Neural crest cell (in vitro differentiated cells): ENCODE measurements around the gene ACER2. TPM values are rescaled to one million over a fixed set of nuclear protein-coding genes. Genes with fewer than 3 reads are reported as not detected.

ENCODE experiments used
- DNase-seq: peaks from one replicate; pipeline ENCODE4 v3.0.0; 2021; ENCODE audit warnings: low read depth, mixed read lengths, low spot score
- H3K27ac Mint-ChIP-seq: one replicate; pipeline ENCODE4 v1.8.0; 2021; ENCODE audit warnings: mild to moderate bottlenecking, mixed read lengths; ENCODE audit not compliant: unreplicated experiment
- H3K27me3 Mint-ChIP-seq: 2 replicates; pipeline ENCODE4 v1.8.0; 2021; ENCODE audit warnings: low read depth, mild to moderate bottlenecking, mixed read lengths
- H3K36me3 Mint-ChIP-seq: 2 replicates; pipeline ENCODE4 v1.8.0; 2021; ENCODE audit warnings: low read depth, mild to moderate bottlenecking, mixed read lengths
- H3K4me1 Mint-ChIP-seq: 2 replicates; pipeline ENCODE4 v1.8.0; 2021; ENCODE audit warnings: mixed read lengths
- H3K4me3 Mint-ChIP-seq: one replicate; pipeline ENCODE4 v1.8.0; 2021; ENCODE audit warnings: mild to moderate bottlenecking, mixed read lengths
- H3K9me3 Mint-ChIP-seq: 2 replicates; pipeline ENCODE4 v1.8.0; 2021; ENCODE audit warnings: mixed read lengths
- CTCF ChIP-seq: fragments of 200-600 bp; sonication (generic); conservative IDR thresholded peaks from 2 replicates; pipeline ENCODE4 v1.5.0; 2021; ENCODE audit warnings: antibody characterized with exemption, mild to moderate bottlenecking
- total RNA-seq: library from RNA; stranded (reverse); gene quantifications from 2 replicates; pipeline ENCODE4 v1.2.1, GENCODE V29; 2021

The ACER2 gene
- total RNA-seq, 1 donor from 2014 or later, result 5.6 TPM

- no peak overlapping the region for H3K27ac Mint-ChIP-seq
- H3K4me3 Mint-ChIP-seq, result no peak overlapping the region
These were observed 47.6 kb downstream of the ACER2 start for GRCh38 chr9:19456426-19456825.

GRCh38 chr9:19456996-19457692, 48.3 kb downstream of the ACER2 start:
- no peaks in the 10 kb centered on the region for H3K36me3 Mint-ChIP-seq
- no peaks in the 10 kb centered on the region for H3K9me3 Mint-ChIP-seq
- peak; percentile 79 for DNase-seq
- peak overlapping the region; percentile 87 for H3K27ac Mint-ChIP-seq
- H3K4me1 Mint-ChIP-seq, result peaks cover 12% of the 10 kb centered on the region
- peaks cover 3% of the 10 kb centered on the region for H3K27me3 Mint-ChIP-seq
- peak overlapping the region; percentile 3 for H3K4me3 Mint-ChIP-seq
- TF ChIP-seq CTCF, result peak; percentile 98

More at GRCh38 chr9:19456426-19456825, 47.6 kb downstream of the ACER2 start:
- peaks cover 12% of the 10 kb centered on the region for H3K4me1 Mint-ChIP-seq
- H3K36me3 Mint-ChIP-seq, result no peaks in the 10 kb centered on the region
- no peaks in the 10 kb centered on the region for H3K9me3 Mint-ChIP-seq
- peaks cover 3% of the 10 kb centered on the region for H3K27me3 Mint-ChIP-seq
- DNase-seq, result no peak
- no peak for TF ChIP-seq CTCF

- DNase-seq, result no peak
- no peak for TF ChIP-seq CTCF
- Mint-ChIP-seq H3K4me1 (peaks cover 12% of the 10 kb centered on the region), H3K36me3 (no peaks in the 10 kb centered on the region), H3K9me3 (no peaks in the 10 kb centered on the region), H3K27me3 (peaks cover 3% of the 10 kb centered on the region), H3K4me3 (no peak overlapping the region), H3K27ac (no peak overlapping the region)
These were observed 48.8 kb downstream of the ACER2 start for GRCh38 chr9:19457693-19458009.

GRCh38 chr9:19460243-19460642, 51.4 kb downstream of the ACER2 start:
- no peak for TF ChIP-seq CTCF
- no peaks in the 10 kb centered on the region for H3K9me3 Mint-ChIP-seq
- H3K4me1 Mint-ChIP-seq, result peaks cover 22% of the 10 kb centered on the region
- no peak for DNase-seq
- no peak overlapping the region for H3K4me3 Mint-ChIP-seq
- H3K27ac Mint-ChIP-seq, result no peak overlapping the region
- H3K36me3 Mint-ChIP-seq, result no peaks in the 10 kb centered on the region
- peaks cover 12% of the 10 kb centered on the region for H3K27me3 Mint-ChIP-seq

- no peak for TF ChIP-seq CTCF
- no peaks in the 10 kb centered on the region for H3K9me3 Mint-ChIP-seq
- H3K27ac Mint-ChIP-seq, result no peak overlapping the region
- peaks cover 23% of the 10 kb centered on the region for H3K4me1 Mint-ChIP-seq
- H3K36me3 Mint-ChIP-seq, result no peaks in the 10 kb centered on the region
- no peak for DNase-seq
- H3K27me3 Mint-ChIP-seq, result peaks cover 14% of the 10 kb centered on the region
- no peak overlapping the region for H3K4me3 Mint-ChIP-seq
These were observed 52.3 kb downstream of the ACER2 start for GRCh38 chr9:19461135-19461534.
